Mucosa of descending colon (tissue), 3 donors: ENCODE measurements around the gene SMIM1. TPM values are rescaled to one million over a fixed set of nuclear protein-coding genes. Genes with fewer than 3 reads are reported as not detected.

ENCODE experiments used
- ATAC-seq: fragments of 200-7000 bp; cut with Tn5 transposase; one replicate; pipeline ENCODE4 v1.9.1; 2020; ENCODE audit warnings: mild to moderate bottlenecking, moderate library complexity
- DNase-seq, 3 donors: peaks; one replicate each; pipeline ENCODE4 v3.0.0-alpha.2; 2020
- H3K36me3 ChIP-seq: fragments of 200-600 bp; one replicate; pipeline ENCODE4 v1.8.0; 2021; ENCODE audit warnings: low read depth, mild to moderate bottlenecking
- H3K4me1 ChIP-seq: fragments of 200-600 bp; one replicate; pipeline ENCODE4 v1.8.0; 2021; ENCODE audit warnings: low read depth, mild to moderate bottlenecking
- H3K4me3 ChIP-seq: fragments of 200-600 bp; one replicate; pipeline ENCODE4 v1.8.0; 2021; ENCODE audit warnings: mild to moderate bottlenecking
- H3K9me3 ChIP-seq: fragments of 200-600 bp; one replicate; pipeline ENCODE4 v1.8.0; 2021; ENCODE audit warnings: mild to moderate bottlenecking
- CTCF ChIP-seq: fragments of 200-600 bp; IDR thresholded peaks from one replicate; pipeline ENCODE4 v1.8.0; 2022; ENCODE audit warnings: antibody characterized with exemption, mild to moderate bottlenecking
- intact Hi-C, 2 donors: fragments of 100-400 bp; cut with DNase I in 1 of 2; cut with micrococcal nuclease in 1 of 2; formaldehyde crosslinking; loops; one replicate each; pipeline versions ENCODE4 v1.11.0 to v1.11.1; 2022; cut with DNase I, micrococcal nuclease
- total RNA-seq, 3 donors: library from RNA; stranded (reverse); fragmentation: NEBNext Ultra II Directional in 2 of 3; extraction: Animal tissue kit (Norgen Biotek cat#: 25700) in 2 of 3; gene quantifications; one replicate each; pipeline versions ENCODE4 v1.2.1 to v1.2.4, GENCODE V29; 2021 to 2023
- donor health status: DM: no; HTN: no; CAD: no; lungs with moderate emphysema.
- donor health status: DM: no; HTN: no; CAD: no.
- donor health status: DM: no; HTN: yes; CAD: no.

SMIM1 gene
- total RNA-seq, 3 donors from 2014 or later, result 1.6 to 16.1 (median 2.6) TPM

- intact Hi-C loops, result no loop called here
Measured at GRCh38 chr1:3775490-3776230, 3.1 kb downstream of the SMIM1 start.

GRCh38 chr1:3776231-3776961 is 3.8 kb downstream of the SMIM1 start:
- TF ChIP-seq CTCF, result no peak
- ATAC-seq, result no peak

More at GRCh38 chr1:3775490-3776230, 3.1 kb downstream of the SMIM1 start:
- peak; percentile 52 for TF ChIP-seq CTCF
- Histone ChIP-seq H3K9me3 (no peaks in the 10 kb centered on the region), H3K36me3 (no peaks in the 10 kb centered on the region), H3K4me1 (peaks cover 25% of the 10 kb centered on the region), H3K4me3 (no peak overlapping the region)
- DNase-seq (peak; percentile 76 to 82 (median 77)), ATAC-seq (peak; percentile 69)

GRCh38 chr1:3777078-3777547 is 4.6 kb downstream of the SMIM1 start:
- DNase-seq (no peak), ATAC-seq (no peak)
- Histone ChIP-seq H3K36me3 (no peaks in the 10 kb centered on the region), H3K4me3 (no peak overlapping the region), H3K4me1 (peaks cover 18% of the 10 kb centered on the region), H3K9me3 (no peaks in the 10 kb centered on the region)
- TF ChIP-seq CTCF, result no peak
- intact Hi-C loops, result no loop called here

More at GRCh38 chr1:3776231-3776961, 3.8 kb downstream of the SMIM1 start:
- H3K9me3 ChIP-seq, result no peaks in the 10 kb centered on the region
- intact Hi-C loops, result no loop called here
- H3K36me3 ChIP-seq, result no peaks in the 10 kb centered on the region
- DNase-seq, result no peak
- H3K4me1 ChIP-seq, result peaks cover 25% of the 10 kb centered on the region
- H3K4me3 ChIP-seq, result no peak overlapping the region

GRCh38 chr1:3777647-3778589 is 5.4 kb downstream of the SMIM1 start:
- intact Hi-C loops, result no loop called here
- H3K4me3 ChIP-seq, result no peak overlapping the region
- TF ChIP-seq CTCF, result no peak
- DNase-seq (peak in 2 of 3 donors; percentile 19 to 46), ATAC-seq (no peak)
- H3K4me1 ChIP-seq, result peaks cover 17% of the 10 kb centered on the region
- no peaks in the 10 kb centered on the region for H3K9me3 ChIP-seq
- peaks cover 6% of the 10 kb centered on the region for H3K36me3 ChIP-seq

GRCh38 chr1:3778590-3779264 is 6.2 kb downstream of the SMIM1 start:
- peak in 1 of 3 donors; percentile 45 for DNase-seq
- no peak for ATAC-seq
- Histone ChIP-seq H3K9me3 (no peaks in the 10 kb centered on the region), H3K4me3 (no peak overlapping the region), H3K36me3 (peaks cover 8% of the 10 kb centered on the region), H3K4me1 (peaks cover 14% of the 10 kb centered on the region)
- intact Hi-C loops, result no loop called here
- TF ChIP-seq CTCF, result no peak
